ENCODE data around the gene MAML3.

The MAML3 gene

GRCh38 chr4:140153718-140154571, at the start of gene MAML3:
MAML3 (minus strand) TSS chr4:140154184; CDS start chr4:140153327, 857 bp downstream.
- DNase-seq, result peak; percentile 88

GRCh38 chr4:140198942-140199341, 45.0 kb upstream of the MAML3 start:
- no peak for DNase-seq

- DNase-seq, result no peak
These were observed 41.8 kb upstream of the MAML3 start for GRCh38 chr4:140195806-140196205.

GRCh38 chr4:140189805-140190204, 35.8 kb upstream of the MAML3 start:
- DNase-seq, result no peak

- no peak for DNase-seq
These were observed 35.0 kb upstream of the MAML3 start for GRCh38 chr4:140188975-140189374.

GRCh38 chr4:140187316-140187695, 33.3 kb upstream of the MAML3 start:
- DNase-seq, result no peak

- DNase-seq, result no peak
These were observed 32.8 kb upstream of the MAML3 start for GRCh38 chr4:140186651-140187315.

GRCh38 chr4:140186082-140186438, 32.1 kb upstream of the MAML3 start:
- DNase-seq, result no peak

GRCh38 chr4:140185412-140186081, 31.6 kb upstream of the MAML3 start:
- DNase-seq, result no peak

GRCh38 chr4:140183270-140183669, 29.3 kb upstream of the MAML3 start:
- no peak for DNase-seq

GRCh38 chr4:140180577-140180976, 26.6 kb upstream of the MAML3 start:
- no peak for DNase-seq

GRCh38 chr4:140176735-140177134, 22.8 kb upstream of the MAML3 start:
- no peak for DNase-seq

GRCh38 chr4:140174543-140174942, 20.6 kb upstream of the MAML3 start:
- no peak for DNase-seq

GRCh38 chr4:140172960-140173359, 19.0 kb upstream of the MAML3 start:
- no peak for DNase-seq

GRCh38 chr4:140170299-140170698, 16.3 kb upstream of the MAML3 start:
- DNase-seq, result no peak

GRCh38 chr4:140168936-140169335, 15.0 kb upstream of the MAML3 start:
- no peak for DNase-seq

GRCh38 chr4:140168474-140168873, 14.5 kb upstream of the MAML3 start:
- DNase-seq, result no peak

- no peak for DNase-seq
These were observed 9.2 kb upstream of the MAML3 start for GRCh38 chr4:140163029-140163810.

- no peak for DNase-seq
These were observed 8.6 kb upstream of the MAML3 start for GRCh38 chr4:140162596-140162995.

- no peak for DNase-seq
These were observed 4.5 kb upstream of the MAML3 start for GRCh38 chr4:140158365-140159030.

- DNase-seq, result no peak
These were observed 3.4 kb upstream of the MAML3 start for GRCh38 chr4:140157341-140157740.

- peak; percentile 62 for DNase-seq
These were observed 2.7 kb upstream of the MAML3 start for GRCh38 chr4:140156529-140157171.

Data from activated CD4-positive, alpha-beta T cell treated with anti-CD3 and anti-CD28 coated beads, Interleukin-10, Interleukin-2, amounts not matched to agents 100 ng/mL and 50 ng/mL, durations not matched to agents 16 hours and 8 hours (primary cell).